ENCODE measurements around the gene COL4A2. TPM values are rescaled to one million over a fixed set of nuclear protein-coding genes. Genes with fewer than 3 reads are reported as not detected.

COL4A2 gene
- 0.12 and 6.1 TPM in 2 replicates for total RNA-seq (2014; rRNA removed; shearing (Covaris generic))

- no peak for DNase-seq (ENCODE audit: low spot score)
- in situ Hi-C loops (cut with HindIII; ENCODE audit: low sequenced_read_pairs): no loop called here
Measured at GRCh38 chr13:110306960-110307766, at the start of gene COL4A2, which contains the start of gene COL4A1. Gene COL4A2, plus strand, starts transcription at chr13:110307284. Its CDS starts 620 bp downstream, at chr13:110307904. Gene COL4A1, minus strand, starts transcription at chr13:110307157. Its CDS starts 130 bp downstream, at chr13:110307027.

GRCh38 chr13:110257408-110257807 is 49.7 kb upstream of the COL4A2 start:
- in situ Hi-C loops (cut with HindIII; ENCODE audit: low sequenced_read_pairs): no loop called here
- no peak for DNase-seq (ENCODE audit: low spot score)

DNA sequence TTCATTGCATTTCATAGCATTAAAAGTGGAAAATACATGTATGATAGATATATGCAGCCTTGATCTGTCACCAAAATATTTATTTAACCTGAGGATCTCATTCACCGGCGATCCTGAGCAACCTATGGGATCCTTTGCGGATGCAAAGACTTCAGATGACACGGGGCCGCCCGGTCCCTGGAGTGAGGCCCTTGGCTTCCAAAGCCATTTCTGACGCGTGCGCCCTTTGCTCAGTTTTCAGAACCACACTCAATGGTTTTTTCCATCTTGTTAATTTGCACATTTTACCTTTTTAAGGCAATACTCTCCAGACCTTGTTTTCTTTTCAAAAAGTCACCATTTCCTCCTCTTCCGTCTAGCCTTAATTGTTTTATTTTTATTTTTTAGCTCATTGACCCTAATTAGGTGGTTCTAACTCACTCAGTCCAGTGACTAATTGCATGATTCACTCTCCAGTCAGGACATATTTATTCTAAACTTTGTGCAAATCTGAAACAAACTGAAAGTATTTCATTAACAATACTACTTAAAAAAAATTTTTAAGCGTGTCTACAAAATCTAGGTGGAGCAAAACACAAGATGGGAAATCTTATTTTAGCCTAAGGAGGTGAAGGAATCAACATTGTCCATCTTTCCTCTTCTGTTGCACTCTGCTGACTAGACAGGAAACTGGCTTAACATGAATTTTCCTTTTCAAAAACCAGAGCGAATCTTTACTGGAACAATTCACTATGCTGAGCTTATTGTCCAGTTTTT is 48.0 kb upstream of the COL4A2 start:
- DNase-seq (ENCODE audit: low spot score): no peak
- in situ Hi-C loops (cut with HindIII; ENCODE audit: low sequenced_read_pairs): no loop called here

GRCh38 chr13:110259651-110260050 is 47.4 kb upstream of the COL4A2 start:
- in situ Hi-C loops (cut with HindIII; ENCODE audit: low sequenced_read_pairs): no loop called here
- no peak for DNase-seq (ENCODE audit: low spot score)

DNA sequence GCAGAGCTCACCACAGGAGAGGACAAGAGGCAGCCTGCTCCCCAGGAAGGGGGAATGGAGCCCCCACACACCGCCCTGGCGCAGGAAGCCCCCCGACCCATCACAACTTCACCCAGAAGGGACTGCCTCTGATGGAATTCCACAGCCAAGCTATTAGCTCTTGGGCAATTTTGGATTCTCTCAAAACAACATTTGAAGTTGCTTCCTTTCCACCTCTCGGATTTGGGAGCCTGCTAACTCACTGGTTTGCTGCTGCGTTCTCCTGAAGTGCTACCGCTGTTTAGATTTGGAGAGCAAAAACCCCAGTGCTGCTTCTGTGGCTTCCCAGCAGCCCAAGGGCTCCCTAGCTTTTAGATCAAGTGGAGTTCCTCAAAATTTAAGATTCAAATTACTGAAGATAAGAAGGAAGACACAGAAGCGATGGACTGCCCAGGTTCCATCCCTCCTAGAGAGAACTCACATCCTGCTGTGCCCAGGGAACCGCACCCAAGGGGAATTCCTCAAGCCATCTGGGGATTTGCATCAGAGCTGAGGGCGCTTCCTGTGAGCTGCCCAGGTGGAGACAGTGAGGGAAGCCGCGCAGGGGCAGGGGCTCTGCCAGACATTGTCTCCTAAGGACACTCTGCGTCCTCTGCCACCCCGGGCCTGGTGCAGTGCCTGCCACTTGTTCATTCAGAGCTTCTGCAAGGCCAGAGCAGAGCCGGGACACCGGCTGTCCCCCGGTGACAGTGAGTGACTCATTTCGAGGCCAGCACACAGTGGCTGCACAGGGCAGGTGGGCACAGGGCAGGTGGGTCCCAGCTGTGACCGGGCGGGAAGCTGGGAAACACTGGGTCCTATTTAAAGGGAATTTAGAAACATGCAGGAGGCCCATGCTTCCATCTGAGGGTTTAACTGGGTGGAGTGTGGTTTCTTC is 45.7 kb upstream of the COL4A2 start:
- DNase-seq (ENCODE audit: low spot score): no peak

GRCh38 chr13:110262082-110262436 is 45.0 kb upstream of the COL4A2 start:
- DNase-seq (ENCODE audit: low spot score): no peak
- in situ Hi-C loops (cut with HindIII; ENCODE audit: low sequenced_read_pairs): no loop called here

More for the DNA sequence above, 45.7 kb upstream of the COL4A2 start:
- in situ Hi-C loops (cut with HindIII; ENCODE audit: low sequenced_read_pairs): no loop called here

GRCh38 chr13:110262508-110263291 is 44.4 kb upstream of the COL4A2 start:
- no peak for DNase-seq (ENCODE audit: low spot score)
- in situ Hi-C loops (cut with HindIII; ENCODE audit: low sequenced_read_pairs): no loop called here

GRCh38 chr13:110263404-110263803 is 43.7 kb upstream of the COL4A2 start:
- in situ Hi-C loops (cut with HindIII; ENCODE audit: low sequenced_read_pairs): no loop called here
- DNase-seq (ENCODE audit: low spot score): no peak

- in situ Hi-C loops (cut with HindIII; ENCODE audit: low sequenced_read_pairs): no loop called here
- no peak for DNase-seq (ENCODE audit: low spot score)
Measured at GRCh38 chr13:110263888-110264287, 43.2 kb upstream of the COL4A2 start.

GRCh38 chr13:110264685-110265275 is 42.3 kb upstream of the COL4A2 start:
- in situ Hi-C loops (cut with HindIII; ENCODE audit: low sequenced_read_pairs): no loop called here

GRCh38 chr13:110265341-110265681 is 41.8 kb upstream of the COL4A2 start:
- in situ Hi-C loops (cut with HindIII; ENCODE audit: low sequenced_read_pairs): no loop called here
- DNase-seq (ENCODE audit: low spot score): no peak

More at GRCh38 chr13:110264685-110265275, 42.3 kb upstream of the COL4A2 start:
- no peak for DNase-seq (ENCODE audit: low spot score)

DNA sequence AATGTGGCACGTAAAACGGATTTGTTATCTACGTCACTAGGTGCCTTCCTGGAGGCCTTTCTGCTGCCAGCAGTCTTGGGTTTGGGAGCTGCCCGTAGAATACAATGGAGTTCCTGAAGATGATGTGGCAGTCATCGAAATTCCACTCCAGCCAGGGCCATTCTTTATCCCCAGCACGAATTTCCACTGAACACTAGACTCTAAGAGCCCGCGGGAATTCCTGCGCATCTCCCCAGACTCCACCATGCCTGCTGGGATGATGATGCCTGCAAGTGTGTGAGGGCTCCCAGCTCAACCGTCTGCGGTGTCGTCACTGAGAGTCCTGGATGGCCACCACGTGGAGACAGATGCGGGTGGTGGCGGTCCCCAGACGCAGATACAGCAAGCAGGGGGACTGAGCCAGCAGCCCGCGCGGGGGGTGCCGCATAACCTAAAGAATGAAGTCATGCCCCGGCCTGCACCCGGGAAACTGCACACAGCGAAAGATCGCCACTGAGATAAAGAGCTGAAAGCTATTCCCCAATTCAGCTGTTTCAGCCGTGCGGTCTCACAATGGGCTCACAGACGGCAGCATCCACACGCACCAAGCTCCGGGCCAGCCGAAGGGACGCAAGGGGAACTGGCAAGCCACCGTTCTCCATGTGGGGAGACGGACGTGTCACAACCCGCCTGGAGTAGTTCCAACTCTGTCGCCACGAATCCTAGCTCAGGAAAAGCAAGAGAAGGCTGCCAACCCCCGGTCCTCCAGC is 41.2 kb upstream of the COL4A2 start:
- DNase-seq (ENCODE audit: low spot score): no peak
- in situ Hi-C loops (cut with HindIII; ENCODE audit: low sequenced_read_pairs): no loop called here

- in situ Hi-C loops (cut with HindIII; ENCODE audit: low sequenced_read_pairs): no loop called here
- DNase-seq (ENCODE audit: low spot score): no peak
Measured at GRCh38 chr13:110266431-110266809, 40.7 kb upstream of the COL4A2 start.

GRCh38 chr13:110266983-110267382 is 40.1 kb upstream of the COL4A2 start:
- in situ Hi-C loops (cut with HindIII; ENCODE audit: low sequenced_read_pairs): no loop called here
- DNase-seq (ENCODE audit: low spot score): no peak

GRCh38 chr13:110268061-110268460 is 39.0 kb upstream of the COL4A2 start:
- no peak for DNase-seq (ENCODE audit: low spot score)
- in situ Hi-C loops (cut with HindIII; ENCODE audit: low sequenced_read_pairs): no loop called here

DNA sequence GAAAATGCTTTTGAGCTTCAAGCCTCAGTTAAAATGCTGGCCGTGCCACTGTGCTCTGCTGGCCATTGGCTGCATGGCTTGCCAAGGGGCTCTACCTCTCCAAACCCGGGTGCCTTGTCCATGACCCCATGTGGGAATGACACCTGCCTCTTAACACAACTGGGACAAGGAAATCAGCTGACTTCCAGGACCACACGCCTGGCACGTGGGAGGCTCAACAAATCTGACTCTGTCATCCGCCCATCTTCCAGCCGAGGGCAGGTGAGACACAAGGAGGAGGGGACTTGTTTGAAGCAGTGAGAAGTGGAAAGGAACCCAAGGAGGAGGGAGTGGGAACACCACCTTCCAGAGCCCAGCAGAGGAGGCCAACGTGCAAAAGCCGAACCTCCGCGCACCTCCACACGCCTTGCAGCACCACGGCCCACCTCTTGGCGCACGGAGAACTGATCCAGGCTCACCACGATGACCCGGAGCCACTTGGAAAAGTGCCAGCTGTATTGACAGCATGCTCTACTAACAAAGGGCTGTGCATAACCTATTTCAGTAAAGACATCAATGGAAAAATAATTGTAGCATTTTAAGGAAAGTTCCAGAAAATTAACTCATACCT is 38.4 kb upstream of the COL4A2 start:
- DNase-seq (ENCODE audit: low spot score): no peak

DNA sequence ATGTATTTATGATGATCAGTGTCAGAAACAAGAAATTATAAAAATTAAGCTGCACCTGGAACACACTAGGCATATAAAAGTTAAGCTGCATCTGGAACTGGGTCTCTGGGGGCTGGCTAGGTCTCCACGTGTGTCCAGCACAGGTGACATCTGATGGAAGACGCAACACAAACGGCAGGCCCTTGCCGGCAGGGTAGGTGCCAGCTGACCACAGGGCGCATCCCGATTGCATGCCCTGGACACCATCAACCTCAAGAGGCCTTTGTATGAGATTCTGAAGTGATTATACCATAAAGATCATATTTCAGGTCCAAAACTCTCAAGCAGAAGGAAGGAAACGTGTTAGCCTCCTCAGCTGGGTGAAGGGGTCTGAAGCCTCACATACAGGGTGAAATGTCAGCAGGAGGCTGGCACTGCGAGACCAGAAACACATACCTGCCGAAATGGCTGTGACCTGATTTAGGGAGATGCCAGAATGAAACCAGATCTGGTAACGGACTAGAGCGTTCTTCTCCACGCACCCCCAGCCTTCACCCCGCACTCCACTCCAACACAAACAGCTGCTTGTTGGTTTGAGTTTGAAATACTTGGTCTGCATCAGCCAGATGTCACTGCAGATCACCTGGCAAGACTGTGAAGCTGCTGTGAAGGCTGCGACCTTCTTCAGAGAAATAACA is 37.4 kb upstream of the COL4A2 start:
- DNase-seq (ENCODE audit: low spot score): no peak
- in situ Hi-C loops (cut with HindIII; ENCODE audit: low sequenced_read_pairs): no loop called here

More for the DNA sequence above, 38.4 kb upstream of the COL4A2 start:
- in situ Hi-C loops (cut with HindIII; ENCODE audit: low sequenced_read_pairs): no loop called here
